ENCODE measurements around the gene P2RY14. TPM values are rescaled to one million over a fixed set of nuclear protein-coding genes. Genes with fewer than 3 reads are reported as not detected.

P2RY14 gene
- total RNA-seq, 2 donors from 2014 or later = 0.26 to 0.90 TPM

GRCh38 chr3:151228666-151229040, 49.7 kb downstream of the P2RY14 start:
- DNase-seq (no peak), ATAC-seq (no peak)
- no peak overlapping the region for H3K4me3 Mint-ChIP-seq
- peak overlapping the region; percentile 92 for H3K27ac Mint-ChIP-seq
- H3K9me3 ChIP-seq (ENCODE audit: control insufficient read depth, low read length, poor library complexity, severe bottlenecking) = no peaks in the 10 kb centered on the region
- no peaks in the 10 kb centered on the region for H3K27me3 Mint-ChIP-seq
- peaks cover 3% of the 10 kb centered on the region for H3K36me3 Mint-ChIP-seq (ENCODE audit: low read depth)
- H3K4me1 Mint-ChIP-seq = peaks cover 49% of the 10 kb centered on the region

GRCh38 chr3:151227807-151228665, 50.3 kb downstream of the P2RY14 start:
- peak overlapping the region; percentile 92 for H3K27ac Mint-ChIP-seq
- no peaks in the 10 kb centered on the region for H3K9me3 ChIP-seq (ENCODE audit: control insufficient read depth, low read length, poor library complexity, severe bottlenecking)
- H3K36me3 Mint-ChIP-seq (ENCODE audit: low read depth) = peaks cover 3% of the 10 kb centered on the region
- H3K27me3 Mint-ChIP-seq = no peaks in the 10 kb centered on the region
- peaks cover 49% of the 10 kb centered on the region for H3K4me1 Mint-ChIP-seq
- DNase-seq (peak; percentile 41 to 66 (median 53)), ATAC-seq (peak; percentile 76)
- H3K4me3 Mint-ChIP-seq = no peak overlapping the region

GRCh38 chr3:151227266-151227806, 51.0 kb downstream of the P2RY14 start:
- H3K9me3 ChIP-seq (ENCODE audit: control insufficient read depth, low read length, poor library complexity, severe bottlenecking) = no peaks in the 10 kb centered on the region
- H3K36me3 Mint-ChIP-seq (ENCODE audit: low read depth) = peaks cover 3% of the 10 kb centered on the region
- DNase-seq = no peak

GRCh38 chr3:151226825-151227224, 51.5 kb downstream of the P2RY14 start:
- ATAC-seq = no peak
- peak overlapping the region; percentile 92 for H3K27ac Mint-ChIP-seq
- H3K36me3 Mint-ChIP-seq (ENCODE audit: low read depth) = peaks cover 3% of the 10 kb centered on the region
- DNase-seq = no peak
- H3K9me3 ChIP-seq (ENCODE audit: control insufficient read depth, low read length, poor library complexity, severe bottlenecking) = no peaks in the 10 kb centered on the region
- peaks cover 46% of the 10 kb centered on the region for H3K4me1 Mint-ChIP-seq
- no peaks in the 10 kb centered on the region for H3K27me3 Mint-ChIP-seq
- no peak overlapping the region for H3K4me3 Mint-ChIP-seq

More at GRCh38 chr3:151227266-151227806, 51.0 kb downstream of the P2RY14 start:
- H3K4me1 Mint-ChIP-seq = peaks cover 49% of the 10 kb centered on the region
- peak overlapping the region; percentile 92 for H3K27ac Mint-ChIP-seq
- ATAC-seq = peak; percentile 7
- H3K27me3 Mint-ChIP-seq = no peaks in the 10 kb centered on the region
- H3K4me3 Mint-ChIP-seq = no peak overlapping the region

- Mint-ChIP-seq H3K27me3 (no peaks in the 10 kb centered on the region), H3K27ac (peak overlapping the region; percentile 92), H3K36me3 (ENCODE audit: low read depth) (peaks cover 3% of the 10 kb centered on the region), H3K4me3 (peak overlapping the region; percentile 74), H3K4me1 (peaks cover 43% of the 10 kb centered on the region)
- H3K9me3 ChIP-seq (ENCODE audit: control insufficient read depth, low read length, poor library complexity, severe bottlenecking) = peaks cover 2% of the 10 kb centered on the region
- DNase-seq (no peak), ATAC-seq (peak; percentile 30)
These were observed 52.2 kb downstream of the P2RY14 start for GRCh38 chr3:151226088-151226563.

GRCh38 chr3:151225040-151225975, 53.0 kb downstream of the P2RY14 start:
- Mint-ChIP-seq H3K27ac (peak overlapping the region; percentile 92), H3K4me3 (peak overlapping the region; percentile 74), H3K4me1 (peaks cover 35% of the 10 kb centered on the region), H3K27me3 (no peaks in the 10 kb centered on the region), H3K36me3 (ENCODE audit: low read depth) (peaks cover 3% of the 10 kb centered on the region)
- ATAC-seq (peak; percentile 65), DNase-seq (no peak)
- H3K9me3 ChIP-seq (ENCODE audit: control insufficient read depth, low read length, poor library complexity, severe bottlenecking) = peaks cover 3% of the 10 kb centered on the region

GRCh38 chr3:151224268-151224866, 54.0 kb downstream of the P2RY14 start:
- Mint-ChIP-seq H3K36me3 (ENCODE audit: low read depth) (peaks cover 3% of the 10 kb centered on the region), H3K4me3 (peak overlapping the region; percentile 25), H3K27me3 (no peaks in the 10 kb centered on the region), H3K4me1 (peaks cover 32% of the 10 kb centered on the region), H3K27ac (peak overlapping the region; percentile 92)
- DNase-seq (no peak), ATAC-seq (no peak)
- peaks cover 3% of the 10 kb centered on the region for H3K9me3 ChIP-seq (ENCODE audit: control insufficient read depth, low read length, poor library complexity, severe bottlenecking)

GRCh38 chr3:151219056-151219455, 59.3 kb downstream of the P2RY14 start:
- ATAC-seq = no peak
- Mint-ChIP-seq H3K27ac (no peak overlapping the region), H3K36me3 (ENCODE audit: low read depth) (no peaks in the 10 kb centered on the region), H3K4me1 (peaks cover 5% of the 10 kb centered on the region), H3K4me3 (no peak overlapping the region), H3K27me3 (no peaks in the 10 kb centered on the region)
- DNase-seq = no peak
- H3K9me3 ChIP-seq (ENCODE audit: control insufficient read depth, low read length, poor library complexity, severe bottlenecking) = peaks cover 3% of the 10 kb centered on the region

- Mint-ChIP-seq H3K4me1 (peaks cover 5% of the 10 kb centered on the region), H3K27me3 (no peaks in the 10 kb centered on the region), H3K27ac (no peak overlapping the region), H3K4me3 (no peak overlapping the region), H3K36me3 (ENCODE audit: low read depth) (no peaks in the 10 kb centered on the region)
- ATAC-seq (no peak), DNase-seq (no peak)
- peaks cover 3% of the 10 kb centered on the region for H3K9me3 ChIP-seq (ENCODE audit: control insufficient read depth, low read length, poor library complexity, severe bottlenecking)
These were observed 60.2 kb downstream of the P2RY14 start for GRCh38 chr3:151218136-151218535.

GRCh38 chr3:151216641-151217607, 61.4 kb downstream of the P2RY14 start:
- no peaks in the 10 kb centered on the region for H3K27me3 Mint-ChIP-seq
- H3K27ac Mint-ChIP-seq = peak overlapping the region; percentile 16
- no peak overlapping the region for H3K4me3 Mint-ChIP-seq
- no peaks in the 10 kb centered on the region for H3K36me3 Mint-ChIP-seq (ENCODE audit: low read depth)
- ATAC-seq (no peak), DNase-seq (no peak)
- peaks cover 3% of the 10 kb centered on the region for H3K9me3 ChIP-seq (ENCODE audit: control insufficient read depth, low read length, poor library complexity, severe bottlenecking)
- H3K4me1 Mint-ChIP-seq = peaks cover 5% of the 10 kb centered on the region

- no peak for DNase-seq
These were observed 63.9 kb downstream of the P2RY14 start for GRCh38 chr3:151214459-151214858.

GRCh38 chr3:151213881-151214280, 64.5 kb downstream of the P2RY14 start:
- no peaks in the 10 kb centered on the region for H3K36me3 Mint-ChIP-seq (ENCODE audit: low read depth)
- ATAC-seq (no peak), DNase-seq (no peak)

More at GRCh38 chr3:151214459-151214858, 63.9 kb downstream of the P2RY14 start:
- Mint-ChIP-seq H3K4me1 (peaks cover 11% of the 10 kb centered on the region), H3K36me3 (ENCODE audit: low read depth) (no peaks in the 10 kb centered on the region), H3K4me3 (no peak overlapping the region), H3K27me3 (no peaks in the 10 kb centered on the region), H3K27ac (no peak overlapping the region)
- no peak for ATAC-seq
- no peaks in the 10 kb centered on the region for H3K9me3 ChIP-seq (ENCODE audit: control insufficient read depth, low read length, poor library complexity, severe bottlenecking)

More at GRCh38 chr3:151213881-151214280, 64.5 kb downstream of the P2RY14 start:
- H3K9me3 ChIP-seq (ENCODE audit: control insufficient read depth, low read length, poor library complexity, severe bottlenecking) = no peaks in the 10 kb centered on the region
- H3K4me3 Mint-ChIP-seq = no peak overlapping the region
- H3K27ac Mint-ChIP-seq = no peak overlapping the region
- no peaks in the 10 kb centered on the region for H3K27me3 Mint-ChIP-seq
- peaks cover 11% of the 10 kb centered on the region for H3K4me1 Mint-ChIP-seq
